ENCODE data around the gene TMEM235. TPM values are rescaled to one million over a fixed set of nuclear protein-coding genes. Genes with fewer than 3 reads are reported as not detected.

The TMEM235 gene
- total RNA-seq (1 to 10 TPM; 1.2 to 2.3 TPM), polyA plus RNA-seq (ENCODE audit: insufficient read length in 2 of 2) (1 to 10 TPM; 1.7 to 2.0 TPM)
- long read RNA-seq, donor 1: 0 reads
- long read RNA-seq, donor 2: 0 reads
- long read RNA-seq, donor 3: 0 reads
- long read RNA-seq, donor 4: 0 reads

DNA sequence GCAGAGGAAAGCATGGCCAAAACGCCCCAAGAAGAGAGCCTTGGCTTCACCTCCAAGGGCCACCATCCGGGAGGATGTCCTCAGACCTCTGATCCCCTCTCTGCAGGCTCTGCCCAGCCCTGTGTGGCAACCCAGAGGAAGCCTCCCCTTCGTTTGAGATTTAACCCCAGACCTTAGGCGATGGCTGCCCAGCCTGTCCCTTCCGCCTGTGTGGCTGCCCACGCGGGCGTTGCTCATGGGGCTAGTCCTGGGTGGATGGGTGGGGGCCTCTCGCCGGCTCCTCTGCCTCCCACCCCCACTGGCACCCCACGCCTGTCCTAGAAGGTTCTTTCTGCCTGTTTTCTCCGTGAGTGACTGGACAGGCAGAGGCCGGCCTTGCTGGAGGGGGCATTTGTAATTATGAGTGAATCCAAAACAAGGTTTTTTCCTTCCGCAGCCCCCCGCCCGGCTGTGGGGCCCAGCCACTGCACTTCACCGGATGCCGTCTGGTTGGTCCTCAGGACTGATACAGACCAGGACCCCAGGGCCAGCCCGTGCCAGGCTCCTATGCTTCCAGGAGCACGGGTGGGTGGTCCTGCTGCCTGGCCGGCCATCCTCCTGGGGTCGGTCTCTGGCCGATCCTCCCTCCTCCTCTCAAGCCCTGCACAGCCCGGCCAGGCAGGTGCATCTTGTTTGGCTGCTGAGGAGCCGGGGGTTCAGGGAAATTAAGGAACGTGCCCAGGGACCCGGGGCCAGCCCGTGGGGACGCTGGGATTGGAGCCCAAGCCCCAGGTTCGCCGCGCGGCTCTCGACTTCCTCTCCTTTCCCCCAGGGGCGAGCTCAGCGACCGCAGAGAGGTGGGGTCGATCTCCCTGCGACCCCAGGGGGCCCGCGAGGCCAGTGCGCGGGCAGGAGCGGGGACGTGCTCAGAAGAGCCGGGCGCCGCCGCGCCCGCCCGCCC lies at the start of gene TMEM235:
Gene TMEM235, plus strand, starts transcription at position 636 of the 940 bp plus-strand sequence. CDS start 393 bp downstream, outside the sequence.
- Histone ChIP-seq H3K4me3 (ENCODE audit: low read depth, low read length) (no peak within 1 kb of the TSS), H3K27me3 (ENCODE audit: control insufficient read depth, insufficient read depth, low read length) (peaks cover 29% of the 10 kb centered on the region), H3K36me3 (ENCODE audit: control insufficient read depth, insufficient read depth, low read length) (no peaks in the 10 kb centered on the region), H3K27ac (ENCODE audit: low read depth, low read length) (no peak within 1 kb of the TSS), H3K9me3 (ENCODE audit: control insufficient read depth, insufficient read depth, low read length) (no peaks in the 10 kb centered on the region), H3K4me1 (ENCODE audit: control insufficient read depth, insufficient read depth, low read length) (peaks cover 19% of the 10 kb centered on the region)
- WGBS (ENCODE audit: insufficient coverage): 18% methylated on average over 49 of the region's 52 CpGs
- DNase-seq (ENCODE audit: low read depth in 4 of 6, low spot score in 6 of 6): peak in 1 of 6 donors; percentile 3

DNA sequence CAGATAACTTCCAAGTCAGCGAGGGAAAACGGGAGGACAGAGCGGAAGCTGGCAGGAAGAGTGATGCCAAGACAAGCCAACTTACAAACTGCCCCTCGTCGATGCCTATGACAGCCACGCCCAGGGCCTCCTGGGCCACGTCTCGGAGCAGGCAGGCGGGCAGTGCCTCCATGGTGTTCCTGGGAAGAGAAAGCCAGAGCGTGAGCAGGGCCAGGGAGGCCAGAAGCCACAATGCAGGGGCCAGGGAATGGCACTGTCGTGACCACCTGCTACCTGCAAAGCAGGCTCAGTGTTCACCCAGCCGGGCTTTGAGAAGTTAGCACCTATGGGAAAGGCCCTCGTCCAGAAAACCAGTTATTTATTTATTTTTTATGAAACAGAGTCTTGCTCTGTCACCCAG lies 48.9 kb upstream of the TMEM235 start:
- H3K27ac ChIP-seq (ENCODE audit: low read depth, low read length): no peak overlapping the region
- peaks cover 12% of the 10 kb centered on the region for H3K36me3 ChIP-seq (ENCODE audit: control insufficient read depth, insufficient read depth, low read length)
- 97% methylated on average over 11 of the region's 13 CpGs for WGBS (ENCODE audit: insufficient coverage)
- no peak for DNase-seq (ENCODE audit: low read depth in 4 of 6, low spot score in 6 of 6)
- no peaks in the 10 kb centered on the region for H3K9me3 ChIP-seq (ENCODE audit: control insufficient read depth, insufficient read depth, low read length)
- H3K4me1 ChIP-seq (ENCODE audit: control insufficient read depth, insufficient read depth, low read length): peaks cover 27% of the 10 kb centered on the region
- H3K27me3 ChIP-seq (ENCODE audit: control insufficient read depth, insufficient read depth, low read length): no peaks in the 10 kb centered on the region
- no peak overlapping the region for H3K4me3 ChIP-seq (ENCODE audit: low read depth, low read length)

DNA sequence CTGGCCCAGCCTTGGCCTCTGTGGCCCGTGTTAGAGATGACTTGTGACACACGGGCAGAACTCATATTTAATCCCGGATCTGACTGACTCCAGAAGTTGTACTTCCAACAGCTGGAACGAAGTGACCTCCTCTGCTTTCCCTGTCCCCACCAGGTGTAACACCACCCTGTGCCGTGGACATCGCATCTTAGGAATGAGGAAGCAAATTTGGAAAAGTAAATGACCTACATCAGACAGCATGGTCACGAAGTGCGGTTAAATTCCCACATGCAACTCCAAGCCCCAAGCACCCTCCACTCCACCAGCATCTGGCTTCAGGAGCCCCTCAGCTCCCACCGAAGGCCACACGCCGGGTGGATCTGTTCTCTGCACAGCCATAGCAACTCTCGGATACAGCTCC lies 47.5 kb upstream of the TMEM235 start:
- Histone ChIP-seq H3K9me3 (ENCODE audit: control insufficient read depth, insufficient read depth, low read length) (no peaks in the 10 kb centered on the region), H3K36me3 (ENCODE audit: control insufficient read depth, insufficient read depth, low read length) (peaks cover 12% of the 10 kb centered on the region), H3K27me3 (ENCODE audit: control insufficient read depth, insufficient read depth, low read length) (no peaks in the 10 kb centered on the region), H3K4me3 (ENCODE audit: low read depth, low read length) (no peak overlapping the region), H3K27ac (ENCODE audit: low read depth, low read length) (no peak overlapping the region), H3K4me1 (ENCODE audit: control insufficient read depth, insufficient read depth, low read length) (peaks cover 30% of the 10 kb centered on the region)
- DNase-seq (ENCODE audit: low read depth in 4 of 6, low spot score in 6 of 6): no peak
- WGBS (ENCODE audit: insufficient coverage): 89% methylated on average over 8 of the region's 12 CpGs

DNA sequence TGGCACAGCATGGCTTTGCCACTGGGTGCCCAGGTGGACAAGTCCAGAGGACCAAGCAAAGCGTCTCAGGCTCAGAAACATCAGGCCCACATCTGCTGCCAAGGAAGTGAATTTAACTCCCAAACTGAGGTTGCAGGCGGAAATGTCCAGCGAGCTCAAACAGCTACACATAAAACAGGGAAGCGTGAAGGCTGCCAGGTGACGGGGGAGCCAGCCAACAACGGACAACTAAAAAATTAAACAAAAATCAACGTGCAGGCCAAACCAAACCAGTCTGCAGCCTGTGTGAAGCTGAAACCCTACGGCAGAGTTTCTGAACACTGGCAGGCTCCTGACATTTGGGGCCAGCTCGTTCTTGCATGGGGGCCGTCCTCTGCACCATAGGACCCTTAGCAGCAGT lies 47.1 kb upstream of the TMEM235 start:
- Histone ChIP-seq H3K36me3 (ENCODE audit: control insufficient read depth, insufficient read depth, low read length) (peaks cover 8% of the 10 kb centered on the region), H3K4me1 (ENCODE audit: control insufficient read depth, insufficient read depth, low read length) (peaks cover 30% of the 10 kb centered on the region), H3K27me3 (ENCODE audit: control insufficient read depth, insufficient read depth, low read length) (no peaks in the 10 kb centered on the region), H3K4me3 (ENCODE audit: low read depth, low read length) (no peak overlapping the region), H3K9me3 (ENCODE audit: control insufficient read depth, insufficient read depth, low read length) (no peaks in the 10 kb centered on the region), H3K27ac (ENCODE audit: low read depth, low read length) (no peak overlapping the region)
- DNase-seq (ENCODE audit: low read depth in 4 of 6, low spot score in 6 of 6): no peak
- 73% methylated on average over 8 of the region's 10 CpGs for WGBS (ENCODE audit: insufficient coverage)

DNA sequence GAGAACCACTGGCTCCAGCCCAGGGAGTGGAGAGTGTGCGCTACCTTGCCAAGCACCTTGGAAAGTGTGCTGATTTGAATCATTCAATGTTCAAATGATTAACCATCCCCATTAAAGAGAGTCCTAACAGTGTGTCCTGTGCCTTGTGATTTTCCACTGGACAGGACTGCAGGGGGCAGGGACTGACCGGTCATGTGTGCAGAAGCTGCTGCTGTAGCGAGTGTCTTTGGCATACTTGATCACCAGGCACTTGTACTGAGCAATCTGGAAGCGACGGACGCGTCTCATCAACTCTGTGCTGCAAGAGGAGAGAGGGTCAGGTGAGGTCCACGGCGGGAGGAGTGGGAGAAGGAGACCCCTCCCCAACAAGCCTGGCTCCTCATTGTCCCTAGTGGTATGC lies 46.6 kb upstream of the TMEM235 start:
- 53% methylated on average over 2 of the region's 9 CpGs for WGBS (ENCODE audit: insufficient coverage)
- no peak overlapping the region for H3K27ac ChIP-seq (ENCODE audit: low read depth, low read length)

DNA sequence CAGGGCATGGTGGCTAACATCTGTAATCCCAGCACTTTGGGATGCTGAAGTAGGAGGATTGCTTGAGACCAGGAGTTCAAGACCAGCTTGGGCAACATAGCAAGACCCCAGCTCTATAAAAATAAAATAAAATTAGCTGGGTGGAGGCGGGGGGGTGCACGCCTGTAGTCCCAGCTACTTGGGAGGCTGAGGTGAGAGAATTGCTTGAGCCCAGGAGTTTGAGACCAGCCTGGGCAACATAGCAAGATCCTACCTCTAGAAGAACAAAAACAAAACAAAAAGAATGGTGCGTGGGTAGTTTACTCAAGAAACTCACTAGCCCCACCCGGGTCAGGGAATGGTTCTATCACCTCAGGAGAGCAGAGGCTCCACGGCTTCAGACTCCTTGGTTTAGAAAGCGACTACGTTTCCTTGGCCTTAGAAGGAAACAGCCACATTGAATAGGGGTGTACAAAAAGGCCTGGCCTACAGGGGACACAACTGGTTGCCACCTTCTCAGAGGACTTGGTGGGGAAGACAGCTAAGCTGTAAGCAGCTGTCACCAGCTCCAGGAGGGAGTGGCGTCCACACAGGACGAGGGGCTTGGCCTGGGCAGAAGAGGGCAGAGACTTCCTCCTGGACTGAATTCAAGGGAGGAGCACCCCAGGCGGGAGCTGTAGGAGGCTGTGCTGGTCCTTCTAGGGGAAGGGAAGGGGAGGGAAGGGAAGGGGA lies 45.3 kb upstream of the TMEM235 start:
- Histone ChIP-seq H3K27me3 (ENCODE audit: control insufficient read depth, insufficient read depth, low read length) (no peaks in the 10 kb centered on the region), H3K4me3 (ENCODE audit: low read depth, low read length) (peak overlapping the region; percentile 24), H3K4me1 (ENCODE audit: control insufficient read depth, insufficient read depth, low read length) (peaks cover 30% of the 10 kb centered on the region), H3K36me3 (ENCODE audit: control insufficient read depth, insufficient read depth, low read length) (peaks cover 10% of the 10 kb centered on the region), H3K9me3 (ENCODE audit: control insufficient read depth, insufficient read depth, low read length) (no peaks in the 10 kb centered on the region), H3K27ac (ENCODE audit: low read depth, low read length) (no peak overlapping the region)
- 36% methylated on average over 6 of the region's 10 CpGs for WGBS (ENCODE audit: insufficient coverage)
- no peak for DNase-seq (ENCODE audit: low read depth in 4 of 6, low spot score in 6 of 6)

More for the DNA sequence above, 46.6 kb upstream of the TMEM235 start:
- DNase-seq (ENCODE audit: low read depth in 4 of 6, low spot score in 6 of 6): peak in 1 of 6 donors; percentile 28
- H3K36me3 ChIP-seq (ENCODE audit: control insufficient read depth, insufficient read depth, low read length): peaks cover 5% of the 10 kb centered on the region
- no peaks in the 10 kb centered on the region for H3K27me3 ChIP-seq (ENCODE audit: control insufficient read depth, insufficient read depth, low read length)
- no peak overlapping the region for H3K4me3 ChIP-seq (ENCODE audit: low read depth, low read length)
- no peaks in the 10 kb centered on the region for H3K9me3 ChIP-seq (ENCODE audit: control insufficient read depth, insufficient read depth, low read length)
- H3K4me1 ChIP-seq (ENCODE audit: control insufficient read depth, insufficient read depth, low read length): peaks cover 30% of the 10 kb centered on the region

DNA sequence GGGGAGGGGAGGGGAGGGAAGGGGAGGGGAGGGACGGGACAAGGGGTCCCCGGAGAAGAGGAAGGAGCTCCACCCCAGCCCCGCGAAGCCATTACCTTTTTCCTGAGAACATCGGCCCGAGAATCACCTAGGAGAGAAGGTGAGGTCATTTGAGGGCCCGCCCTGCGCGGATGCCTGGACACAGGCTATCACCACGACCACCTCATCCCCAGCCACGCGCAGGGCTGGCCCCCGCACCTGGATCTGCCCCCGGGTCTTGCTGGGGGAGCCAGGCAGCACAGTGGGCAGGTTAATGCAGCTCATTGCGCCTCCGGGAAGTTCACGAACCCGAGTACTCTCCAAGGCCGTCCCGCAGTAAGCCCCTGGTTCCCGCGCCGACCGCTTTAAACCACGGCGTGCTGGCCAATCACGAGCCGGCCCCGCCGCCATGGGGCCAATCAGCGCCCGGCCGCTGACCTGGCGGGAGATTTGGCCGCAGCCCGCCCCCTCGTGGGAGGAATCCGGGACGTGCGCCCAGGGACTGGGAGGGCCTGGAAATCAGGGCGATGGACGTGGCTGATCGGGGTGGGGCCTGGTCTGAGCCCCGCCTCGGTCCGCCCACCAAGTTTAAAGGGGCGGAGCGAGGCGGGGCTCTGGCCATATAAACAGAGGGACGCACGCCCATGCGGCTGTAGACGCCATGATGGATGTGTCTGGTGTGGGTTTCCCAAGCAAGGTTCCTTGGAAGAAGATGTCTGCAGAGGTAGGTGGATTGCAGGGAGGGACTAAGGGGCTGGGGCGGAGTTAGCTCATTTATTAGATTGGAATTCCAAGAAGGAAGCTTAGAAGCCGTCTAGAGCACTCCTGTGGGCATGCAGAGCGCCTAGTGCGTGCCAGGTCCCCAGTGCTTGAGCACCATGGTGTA lies 44.5 kb upstream of the TMEM235 start, which contains the start of the genes AFMID and TK1:
Gene AFMID, plus strand, starts transcription at position 671 of the 904 bp plus-strand sequence. Its CDS starts 9 bp downstream, at position 680.
Gene TK1, minus strand, starts transcription at position 361 of the 904 bp plus-strand sequence. Its CDS starts 58 bp downstream, at position 303.
- Histone ChIP-seq H3K9me3 (ENCODE audit: control insufficient read depth, insufficient read depth, low read length) (no peaks in the 10 kb centered on the region), H3K36me3 (ENCODE audit: control insufficient read depth, insufficient read depth, low read length) (peaks cover 12% of the 10 kb centered on the region), H3K27ac (ENCODE audit: low read depth, low read length) (peak within 1 kb of the TSS; percentile 64), H3K27me3 (ENCODE audit: control insufficient read depth, insufficient read depth, low read length) (no peaks in the 10 kb centered on the region), H3K4me3 (ENCODE audit: low read depth, low read length) (peak within 1 kb of the TSS; percentile 65), H3K4me1 (ENCODE audit: control insufficient read depth, insufficient read depth, low read length) (peaks cover 30% of the 10 kb centered on the region)
- WGBS (ENCODE audit: insufficient coverage): under 1% methylated on average over 51 of the region's 57 CpGs
- DNase-seq (ENCODE audit: low read depth in 4 of 6, low spot score in 6 of 6): peak; percentile 63 to 97 (median 84)

DNA sequence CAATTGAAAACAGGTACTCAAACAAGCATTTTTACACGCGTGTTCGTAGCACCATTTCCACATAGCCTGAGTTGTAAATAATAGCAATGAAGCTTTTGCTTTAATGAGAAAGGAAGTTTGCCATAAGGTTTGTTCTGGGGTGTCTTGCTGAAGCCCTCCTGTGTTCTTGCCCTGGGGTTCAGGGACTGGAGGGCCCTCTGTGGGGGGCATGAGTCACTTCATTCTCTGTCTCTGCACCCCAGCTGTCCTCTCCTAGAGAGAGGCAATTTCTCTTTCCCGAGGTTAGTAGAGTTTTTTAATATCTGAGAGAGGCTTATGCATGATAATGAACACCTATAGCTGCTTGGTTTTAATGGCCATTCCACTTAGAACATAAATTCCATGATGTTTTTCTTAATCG lies 34.7 kb upstream of the TMEM235 start:
- H3K4me3 ChIP-seq (ENCODE audit: low read depth, low read length): no peak overlapping the region
- WGBS (ENCODE audit: insufficient coverage): 57% methylated on average over 1 of the region's 5 CpGs
- H3K9me3 ChIP-seq (ENCODE audit: control insufficient read depth, insufficient read depth, low read length): no peaks in the 10 kb centered on the region
- no peak for DNase-seq (ENCODE audit: low read depth in 4 of 6, low spot score in 6 of 6)
- no peak overlapping the region for H3K27ac ChIP-seq (ENCODE audit: low read depth, low read length)
- peaks cover 15% of the 10 kb centered on the region for H3K4me1 ChIP-seq (ENCODE audit: control insufficient read depth, insufficient read depth, low read length)
- no peaks in the 10 kb centered on the region for H3K27me3 ChIP-seq (ENCODE audit: control insufficient read depth, insufficient read depth, low read length)
- peaks cover 8% of the 10 kb centered on the region for H3K36me3 ChIP-seq (ENCODE audit: control insufficient read depth, insufficient read depth, low read length)

Data from spinal cord (tissue), 10 donors.